HEK293 (cell line): ENCODE measurements around the gene MIS12.

Source experiments
- ATF2 ChIP-seq: fragments of 450-650 bp; formaldehyde crosslinking; IDR thresholded peaks from 2 replicates; pipeline ENCODE4 v1.5.1; 2016; ENCODE audit warnings: missing biosample characterization, missing genetic modification characterization, low read depth
- CTCF ChIP-seq: fragments of 450-650 bp; formaldehyde crosslinking; IDR thresholded peaks from 2 replicates; pipeline ENCODE4 v1.5.1; 2016; ENCODE audit warnings: missing biosample characterization, missing genetic modification characterization
- REST ChIP-seq: fragments of 450-650 bp; formaldehyde crosslinking; IDR thresholded peaks from 2 replicates; pipeline ENCODE4 v1.5.1; 2016; ENCODE audit warnings: missing biosample characterization, missing genetic modification characterization
- SP2 ChIP-seq: fragments of 450-650 bp; formaldehyde crosslinking; IDR thresholded peaks from 2 replicates; pipeline ENCODE4 v1.5.1; 2016; ENCODE audit warnings: missing biosample characterization, missing genetic modification characterization
- ZBTB7A ChIP-seq: fragments of 450-650 bp; formaldehyde crosslinking; IDR thresholded peaks from 2 replicates; pipeline ENCODE4 v1.5.1; 2016; ENCODE audit warnings: low read depth, missing biosample characterization, missing genetic modification characterization
- ZFP41 ChIP-seq: fragments of 450-650 bp; formaldehyde crosslinking; IDR thresholded peaks from 2 replicates; pipeline ENCODE4 v1.5.1; 2016; ENCODE audit warnings: missing biosample characterization, missing genetic modification characterization, borderline replicate concordance
- ZNF155 ChIP-seq: fragments of 450-650 bp; formaldehyde crosslinking; IDR thresholded peaks from 2 replicates; pipeline ENCODE4 v1.5.1; 2016; ENCODE audit warnings: missing biosample characterization, missing genetic modification characterization
- ZNF169 ChIP-seq: fragments of 450-650 bp; formaldehyde crosslinking; IDR thresholded peaks from 2 replicates; pipeline ENCODE4 v1.5.1; 2016; ENCODE audit warnings: missing biosample characterization, missing genetic modification characterization
- ZNF175 ChIP-seq: fragments of 450-650 bp; formaldehyde crosslinking; IDR thresholded peaks from 2 replicates; pipeline ENCODE4 v1.5.1; 2016; ENCODE audit warnings: missing biosample characterization, missing genetic modification characterization
- ZNF221 ChIP-seq: fragments of 450-650 bp; formaldehyde crosslinking; IDR thresholded peaks from 2 replicates; pipeline ENCODE4 v1.5.1; 2017; ENCODE audit warnings: missing biosample characterization, missing genetic modification characterization, borderline replicate concordance
- ZNF473 ChIP-seq: fragments of 450-650 bp; formaldehyde crosslinking; IDR thresholded peaks from 2 replicates; pipeline ENCODE4 v1.5.1; 2017; ENCODE audit warnings: missing biosample characterization, missing genetic modification characterization
- ZNF514 ChIP-seq: fragments of 450-650 bp; formaldehyde crosslinking; IDR thresholded peaks from 2 replicates; pipeline ENCODE4 v1.5.1; 2016; ENCODE audit warnings: missing biosample characterization, missing genetic modification characterization
- ZNF785 ChIP-seq: fragments of 450-650 bp; formaldehyde crosslinking; IDR thresholded peaks from 2 replicates; pipeline ENCODE4 v1.5.1; 2016; ENCODE audit warnings: missing biosample characterization, missing genetic modification characterization

- TF ChIP-seq ZNF155 (tag by site-specific recombination) (no peak), ZNF514 (no peak), CTCF (tag by site-specific recombination) (no peak), SP2 (no peak), ZBTB7A (no peak), ZNF175 (tag by site-specific recombination) (no peak), ZNF473 (tag by site-specific recombination) (no peak), ZNF221 (tag by site-specific recombination) (no peak), REST (tag by site-specific recombination) (no peak), ATF2 (tag by site-specific recombination) (no peak), ZFP41 (tag by site-specific recombination) (no peak), ZNF785 (tag by site-specific recombination) (no peak), ZNF169 (tag by site-specific recombination) (no peak)
Observed at GRCh38 chr17:5532581-5532980, 46.2 kb downstream of the MIS12 start.
